HepG2 (cell line): ENCODE results near the gene AUH. TPM values are rescaled to one million over a fixed set of nuclear protein-coding genes. Genes with fewer than 3 reads are reported as not detected.

Source experiments
- ARNTL ChIP-seq: sonication (generic); formaldehyde crosslinking; IDR thresholded peaks from 2 replicates; pipeline ENCODE4 v1.4.0; 2020; ENCODE audit warnings: mild to moderate bottlenecking, missing genetic modification reagents
- CREB1 ChIP-seq, 2 experiments: fragments of 450-650 bp in 1 of 2; IDR thresholded peaks; 2 replicates each; pipeline ENCODE4 v1.6.1; 2016 to 2017; ENCODE audit warnings: control low read depth in 1 of 2, mild to moderate bottlenecking in 1 of 2, missing compliant biosample characterization in 1 of 2, missing genetic modification characterization in 1 of 2
- FOXK1 ChIP-seq: sonication (generic); formaldehyde crosslinking; IDR thresholded peaks from 2 replicates; pipeline ENCODE4 v1.4.0; 2020; ENCODE audit warnings: low read depth, missing genetic modification reagents, borderline replicate concordance
- ISL2 ChIP-seq: sonication (generic); formaldehyde crosslinking; IDR thresholded peaks from 2 replicates; pipeline ENCODE4 v1.5.0; 2020; ENCODE audit warnings: missing genetic modification reagents
- JARID2 ChIP-seq: sonication (generic); formaldehyde crosslinking; IDR thresholded peaks from 2 replicates; pipeline ENCODE4 v1.8.1; 2023; ENCODE audit warnings: missing genetic modification reagents, inconsistent platforms; ENCODE audit not compliant: insufficient replicate concordance
- MAF1 ChIP-seq: sonication (generic); formaldehyde crosslinking; IDR thresholded peaks from 2 replicates; pipeline ENCODE4 v1.5.0; 2020; ENCODE audit warnings: missing genetic modification reagents, borderline replicate concordance
- MAZ ChIP-seq, 2 experiments: sonication (generic) in 1 of 2; formaldehyde crosslinking in 1 of 2; IDR thresholded peaks; 2 replicates each; pipeline versions ENCODE4 v1.5.0 to v1.6.1; 2012 to 2020; ENCODE audit warnings: low read depth in 2 of 2, mild to moderate bottlenecking in 2 of 2, borderline replicate concordance in 1 of 2, improper control_type of control experiment in 1 of 2, low read length in 1 of 2, missing genetic modification reagents in 1 of 2, moderate library complexity in 1 of 2
- MED13 ChIP-seq: sonication (generic); formaldehyde crosslinking; IDR thresholded peaks from 2 replicates; pipeline ENCODE4 v1.5.0; 2020; ENCODE audit warnings: missing genetic modification reagents
- MIER2 ChIP-seq: IDR thresholded peaks from 2 replicates; pipeline ENCODE4 v1.6.1; 2016; ENCODE audit warnings: missing biosample characterization, missing genetic modification reagents
- MIXL1 ChIP-seq: IDR thresholded peaks from 2 replicates; pipeline ENCODE4 v1.6.1; 2016
- NCOA2 ChIP-seq: sonication (generic); formaldehyde crosslinking; IDR thresholded peaks from 2 replicates; pipeline ENCODE4 v1.8.0; 2022; ENCODE audit warnings: inconsistent platforms
- NFATC3 ChIP-seq: sonication (generic); formaldehyde crosslinking; IDR thresholded peaks from 2 replicates; pipeline ENCODE4 v1.5.1; 2020; ENCODE audit warnings: mild to moderate bottlenecking, missing genetic modification reagents
- NR2F1 ChIP-seq, 2 experiments: fragments of 450-650 bp in 1 of 2; formaldehyde crosslinking in 1 of 2; IDR thresholded peaks; 2 replicates each; pipeline versions ENCODE4 v1.5.0 to v1.6.1; 2016 to 2020; ENCODE audit warnings: mild to moderate bottlenecking in 1 of 2, missing compliant biosample characterization in 1 of 2, missing genetic modification reagents in 1 of 2, moderate library complexity in 1 of 2
- NR2F2 ChIP-seq: IDR thresholded peaks from 2 replicates; pipeline ENCODE4 v1.6.1; 2012; ENCODE audit warnings: low read depth, inconsistent platforms, borderline replicate concordance
- PITX1 ChIP-seq: sonication (generic); formaldehyde crosslinking; IDR thresholded peaks from 2 replicates; pipeline ENCODE4 v1.5.1; 2020; ENCODE audit warnings: mild to moderate bottlenecking, missing genetic modification reagents
- RFX1 ChIP-seq: fragments of 450-650 bp; IDR thresholded peaks from 2 replicates; pipeline ENCODE4 v1.6.1; 2017
- RFXANK ChIP-seq: IDR thresholded peaks from 2 replicates; pipeline ENCODE4 v1.6.1; 2016
- SAP130 ChIP-seq: IDR thresholded peaks from 2 replicates; pipeline ENCODE4 v1.6.1; 2016; ENCODE audit warnings: low read depth
- SIX1 ChIP-seq: sonication (generic); formaldehyde crosslinking; IDR thresholded peaks from 2 replicates; pipeline ENCODE4 v1.4.0; 2020; ENCODE audit warnings: missing genetic modification reagents, borderline replicate concordance
- SKI ChIP-seq: fragments of 450-650 bp; IDR thresholded peaks from one replicate; pipeline ENCODE4 v1.6.1; 2018; ENCODE audit warnings: mild to moderate bottlenecking; ENCODE audit not compliant: partially characterized antibody
- SMAD3 ChIP-seq: sonication (generic); formaldehyde crosslinking; IDR thresholded peaks from 2 replicates; pipeline ENCODE4 v1.4.0; 2020; ENCODE audit warnings: missing genetic modification reagents
- SOX5 ChIP-seq: IDR thresholded peaks from 2 replicates; pipeline ENCODE4 v1.6.1; 2016; ENCODE audit warnings: borderline replicate concordance
- XBP1 ChIP-seq: sonication (generic); formaldehyde crosslinking; IDR thresholded peaks from 2 replicates; pipeline ENCODE4 v1.5.0; 2020; ENCODE audit warnings: missing genetic modification reagents
- ZFP1 ChIP-seq: IDR thresholded peaks from 2 replicates; pipeline ENCODE4 v1.6.1; 2016
- ZMYM2 ChIP-seq: sonication (generic); formaldehyde crosslinking; IDR thresholded peaks from 2 replicates; pipeline ENCODE4 v1.8.0; 2022; ENCODE audit warnings: mild to moderate bottlenecking, missing genetic modification reagents
- ZNF205 ChIP-seq: IDR thresholded peaks from 2 replicates; pipeline ENCODE4 v1.6.1; 2018; ENCODE audit warnings: missing biosample characterization, missing genetic modification reagents
- ZNF264 ChIP-seq: sonication (generic); formaldehyde crosslinking; IDR thresholded peaks from 2 replicates; pipeline ENCODE4 v1.4.0; 2020; ENCODE audit warnings: missing genetic modification reagents
- ZNF552 ChIP-seq: sonication (generic); formaldehyde crosslinking; IDR thresholded peaks from 2 replicates; pipeline ENCODE4 v1.9.0; 2022; ENCODE audit warnings: missing genetic modification reagents, mild to moderate bottlenecking, borderline replicate concordance
- ZNF652 ChIP-seq: IDR thresholded peaks from 2 replicates; pipeline ENCODE4 v1.6.1; 2016; ENCODE audit warnings: low read depth, borderline replicate concordance
- ZNF780A ChIP-seq: sonication (generic); formaldehyde crosslinking; IDR thresholded peaks from 2 replicates; pipeline ENCODE4 v1.8.0; 2022; ENCODE audit warnings: mild to moderate bottlenecking, missing genetic modification reagents, moderate library complexity
- polyA plus RNA-seq, 8 experiments: library from polyadenylated mRNA; depleted of rRNA in 3 of 8; stranded (reverse) in 7 of 8; unstranded in 1 of 8; fragments of >200 nt; fragmentation: Illumina TruSeq in 4 of 8; extraction: Trizol in 4 of 8; gene quantifications; 2 replicates each; pipeline versions ENCODE4 v1.2.1 to v1.2.3, GENCODE V29; 2011 to 2016; ENCODE audit warnings: low read depth in 4 of 8, missing spikeins in 1 of 8, mixed read lengths in 1 of 8; ENCODE audit not compliant: insufficient read depth in 1 of 8
- total RNA-seq, 5 experiments: library from RNA; depleted of rRNA; stranded (reverse); fragments of >200 nt; fragmentation: Illumina TruSeq; extraction: Trizol; gene quantifications; 2 replicates each; pipeline ENCODE4 v1.2.3, GENCODE V29; 2016; ENCODE audit warnings: low read depth in 1 of 5
- TF ChIP-seq, protein P1 (sequence below): IDR thresholded peaks from 2 replicates; pipeline ENCODE4 v1.6.1; 2016; ENCODE audit warnings: missing compliant biosample characterization, missing genetic modification reagents, borderline replicate concordance
- TF ChIP-seq, protein P2 (sequence below): sonication (generic); formaldehyde crosslinking; conservative IDR thresholded peaks from 2 replicates; pipeline ENCODE4 v1.8.0; 2022; ENCODE audit warnings: mild to moderate bottlenecking, moderate library complexity, missing genetic modification reagents

AUH gene
- total and polyA plus RNA-seq, 2 of the 13 experiments (the other 11 are each of a cell fraction or from before 2014, with no cell fraction given), result 25.8 to 31.9 TPM

DNA sequence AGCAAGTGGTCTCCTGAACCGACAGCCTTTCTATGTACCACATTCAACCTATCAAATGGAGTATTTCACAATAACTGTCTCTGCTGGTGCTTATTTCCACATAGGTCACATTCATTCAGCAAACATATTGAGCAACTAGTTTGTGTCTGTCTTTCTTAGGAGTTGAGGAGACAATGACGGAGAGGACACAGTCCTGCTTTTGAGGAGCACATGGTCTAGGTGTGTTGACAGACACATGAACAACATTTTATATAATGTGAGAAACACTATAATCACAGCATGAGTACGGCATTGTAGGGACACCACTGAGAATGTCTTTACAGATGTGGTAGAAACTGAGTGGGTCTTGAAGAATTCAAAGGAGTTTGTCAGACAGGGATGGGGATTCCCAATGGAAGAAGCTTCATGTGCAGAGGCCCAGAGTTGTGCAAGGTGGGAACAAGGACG, 33.4 kb upstream of the AUH start (continued):
- TF ChIP-seq JARID2 (CRISPR knock-in tag), result peak; percentile 56
- TF ChIP-seq ZFP1 (CRISPR knock-in tag), result peak; percentile 92; the same call in 1 of the 2 replicates
- TF ChIP-seq SKI, result peak; percentile 90
- TF ChIP-seq ISL2, result peak; percentile 78
- TF ChIP-seq MAF1, result 0 out of 2 replicates have a peak, but pooled peaks have one; percentile 37
- no peak for TF ChIP-seq RFX1
- TF ChIP-seq XBP1 (CRISPR knock-in tag), result no peak
- peak; percentile 69 for TF ChIP-seq PITX1 (CRISPR knock-in tag)
- TF ChIP-seq SMAD3 (CRISPR knock-in tag), result peak; percentile 96
- peak; percentile 82 for TF ChIP-seq ZNF205 (CRISPR knock-in tag)
- TF ChIP-seq ZNF264 (CRISPR knock-in tag), result peak; percentile 86
- TF ChIP-seq NFATC3, result no peak
- TF ChIP-seq FOXK1 (CRISPR knock-in tag), result peak; percentile 92; the same call in 1 of the 2 replicates
- peak; percentile 30; the same call in 1 of the 2 replicates for TF ChIP-seq MED13 (CRISPR knock-in tag)
- TF ChIP-seq NR2F1 (CRISPR knock-in tag; IDR thresholded peaks at IDR 0.05), result peak; percentile 83 to 91
- TF ChIP-seq SIX1 (CRISPR knock-in tag), result peak; percentile 83; the same call in 1 of the 2 replicates
- no peak for TF ChIP-seq CREB1 (IDR thresholded peaks at IDR 0.05)
- TF ChIP-seq CREB1 (CRISPR knock-in tag; IDR thresholded peaks at IDR 0.05), result peak; percentile 73
- TF ChIP-seq NR2F2, result peak; percentile 82; the same call in 1 of the 2 replicates
- peak; percentile 38; the same call in 1 of the 2 replicates for TF ChIP-seq ZNF652 (CRISPR knock-in tag)
- TF ChIP-seq ZMYM2, result 0 out of 2 replicates have a peak, but pooled peaks have one; percentile 34
- TF ChIP-seq SAP130, result peak; percentile 93
- TF ChIP-seq SOX5 (CRISPR knock-in tag), result peak; percentile 97
- TF ChIP-seq RFXANK, result 0 out of 2 replicates have a peak, but pooled peaks have one; percentile 58
- no peak for TF ChIP-seq ZNF552 (CRISPR knock-in tag)
- peak; percentile 73 for TF ChIP-seq MIER2 (CRISPR knock-in tag)
- TF ChIP-seq NCOA2 (CRISPR knock-in tag), result peak; percentile 90
- TF ChIP-seq, protein P1, sequence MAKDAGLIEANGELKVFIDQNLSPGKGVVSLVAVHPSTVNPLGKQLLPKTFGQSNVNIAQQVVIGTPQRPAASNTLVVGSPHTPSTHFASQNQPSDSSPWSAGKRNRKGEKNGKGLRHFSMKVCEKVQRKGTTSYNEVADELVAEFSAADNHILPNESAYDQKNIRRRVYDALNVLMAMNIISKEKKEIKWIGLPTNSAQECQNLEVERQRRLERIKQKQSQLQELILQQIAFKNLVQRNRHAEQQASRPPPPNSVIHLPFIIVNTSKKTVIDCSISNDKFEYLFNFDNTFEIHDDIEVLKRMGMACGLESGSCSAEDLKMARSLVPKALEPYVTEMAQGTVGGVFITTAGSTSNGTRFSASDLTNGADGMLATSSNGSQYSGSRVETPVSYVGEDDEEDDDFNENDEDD (CRISPR knock-in tag), result peak; percentile 47; the same call in 1 of the 2 replicates
- TF ChIP-seq ARNTL (CRISPR knock-in tag), result peak; percentile 44; the same call in 1 of the 2 replicates
- TF ChIP-seq, protein P2, sequence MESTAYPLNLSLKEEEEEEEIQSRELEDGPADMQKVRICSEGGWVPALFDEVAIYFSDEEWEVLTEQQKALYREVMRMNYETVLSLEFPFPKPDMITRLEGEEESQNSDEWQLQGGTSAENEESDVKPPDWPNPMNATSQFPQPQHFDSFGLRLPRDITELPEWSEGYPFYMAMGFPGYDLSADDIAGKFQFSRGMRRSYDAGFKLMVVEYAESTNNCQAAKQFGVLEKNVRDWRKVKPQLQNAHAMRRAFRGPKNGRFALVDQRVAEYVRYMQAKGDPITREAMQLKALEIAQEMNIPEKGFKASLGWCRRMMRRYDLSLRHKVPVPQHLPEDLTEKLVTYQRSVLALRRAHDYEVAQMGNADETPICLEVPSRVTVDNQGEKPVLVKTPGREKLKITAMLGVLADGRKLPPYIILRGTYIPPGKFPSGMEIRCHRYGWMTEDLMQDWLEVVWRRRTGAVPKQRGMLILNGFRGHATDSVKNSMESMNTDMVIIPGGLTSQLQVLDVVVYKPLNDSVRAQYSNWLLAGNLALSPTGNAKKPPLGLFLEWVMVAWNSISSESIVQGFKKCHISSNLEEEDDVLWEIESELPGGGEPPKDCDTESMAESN (CRISPR knock-in tag), result 0 out of 2 replicates have a peak, but pooled peaks have one; percentile 57
- TF ChIP-seq MAZ (IDR thresholded peaks at IDR 0.05; ENCODE audit: borderline replicate concordance, low read depth, low read length), result no peak
- peak; percentile 48; the same call in 1 of the 2 replicates for TF ChIP-seq MAZ (CRISPR knock-in tag; IDR thresholded peaks at IDR 0.05; ENCODE audit: low read depth)
- no peak for TF ChIP-seq ZNF780A (CRISPR knock-in tag)
- TF ChIP-seq MIXL1 (CRISPR knock-in tag), result peak; percentile 78
